ENCODE data around the gene CABLES1.
A peak's percentile ranks its signal among the peaks of the same experiment; 100 is the strongest.

The CABLES1 gene

DNA sequence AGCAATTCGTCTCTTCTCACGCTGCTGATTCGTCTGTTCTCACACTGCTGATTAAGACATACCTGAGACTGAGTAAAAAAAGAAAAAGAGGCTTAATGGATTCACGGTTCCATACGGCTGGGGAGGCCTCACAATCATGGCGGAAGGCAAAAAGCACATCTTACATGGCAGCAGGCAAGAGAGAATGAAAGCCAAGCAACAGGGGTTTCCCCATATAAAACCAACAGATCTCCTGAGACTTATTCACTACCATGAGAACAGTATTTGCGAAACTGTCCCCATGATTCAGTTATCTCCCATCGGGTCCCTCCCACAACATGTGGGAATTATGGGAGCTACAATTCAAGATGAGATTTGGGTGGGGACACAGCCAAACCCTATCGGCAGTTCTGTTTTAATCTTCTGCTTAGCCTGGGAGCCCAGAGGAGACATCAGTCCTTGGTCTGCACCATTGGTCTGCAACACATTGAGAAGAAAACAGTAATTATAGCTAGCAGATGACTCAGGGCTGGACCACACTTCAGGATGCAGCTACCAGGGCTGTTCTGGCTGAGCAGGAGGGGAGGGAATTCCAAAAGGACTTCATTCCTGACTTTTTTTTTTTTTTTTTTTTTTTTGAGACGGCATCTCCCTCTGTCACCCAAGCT lies 69.4 kb downstream of the CABLES1 start:
- no peak for DNase-seq (ENCODE audit: low read depth)
- TF ChIP-seq, protein P1, sequence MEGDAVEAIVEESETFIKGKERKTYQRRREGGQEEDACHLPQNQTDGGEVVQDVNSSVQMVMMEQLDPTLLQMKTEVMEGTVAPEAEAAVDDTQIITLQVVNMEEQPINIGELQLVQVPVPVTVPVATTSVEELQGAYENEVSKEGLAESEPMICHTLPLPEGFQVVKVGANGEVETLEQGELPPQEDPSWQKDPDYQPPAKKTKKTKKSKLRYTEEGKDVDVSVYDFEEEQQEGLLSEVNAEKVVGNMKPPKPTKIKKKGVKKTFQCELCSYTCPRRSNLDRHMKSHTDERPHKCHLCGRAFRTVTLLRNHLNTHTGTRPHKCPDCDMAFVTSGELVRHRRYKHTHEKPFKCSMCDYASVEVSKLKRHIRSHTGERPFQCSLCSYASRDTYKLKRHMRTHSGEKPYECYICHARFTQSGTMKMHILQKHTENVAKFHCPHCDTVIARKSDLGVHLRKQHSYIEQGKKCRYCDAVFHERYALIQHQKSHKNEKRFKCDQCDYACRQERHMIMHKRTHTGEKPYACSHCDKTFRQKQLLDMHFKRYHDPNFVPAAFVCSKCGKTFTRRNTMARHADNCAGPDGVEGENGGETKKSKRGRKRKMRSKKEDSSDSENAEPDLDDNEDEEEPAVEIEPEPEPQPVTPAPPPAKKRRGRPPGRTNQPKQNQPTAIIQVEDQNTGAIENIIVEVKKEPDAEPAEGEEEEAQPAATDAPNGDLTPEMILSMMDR (IDR thresholded peaks at IDR 0.05; ENCODE audit: low read depth, low read length, missing control alignments) = no peak
- no peak overlapping the region for H3K4me3 ChIP-seq (ENCODE audit: low read depth, low read length)

DNA sequence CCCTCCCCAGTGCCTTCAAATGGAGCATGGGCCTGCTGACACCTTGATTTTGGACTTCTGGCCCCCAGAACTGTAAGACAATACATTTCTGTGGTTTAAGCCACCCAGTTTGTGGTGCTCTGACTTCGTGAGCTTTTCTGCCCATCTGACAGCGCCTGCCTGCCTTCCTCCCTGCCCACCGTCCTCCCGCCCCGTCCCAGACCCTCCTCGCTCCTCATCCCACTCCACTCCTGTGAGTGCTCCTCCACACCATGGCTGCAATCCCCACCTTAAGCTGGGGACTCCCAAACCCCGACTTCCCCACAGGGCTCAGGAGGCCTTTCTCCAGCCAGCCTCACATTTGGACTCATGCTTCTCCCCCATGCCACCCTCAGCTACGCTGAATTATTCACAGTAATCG lies 70.7 kb downstream of the CABLES1 start:
- no peak for DNase-seq (ENCODE audit: low read depth)
- H3K4me3 ChIP-seq (ENCODE audit: low read depth, low read length) = no peak overlapping the region
- TF ChIP-seq, protein P1 (IDR thresholded peaks at IDR 0.05; ENCODE audit: low read depth, low read length, missing control alignments) = no peak

DNA sequence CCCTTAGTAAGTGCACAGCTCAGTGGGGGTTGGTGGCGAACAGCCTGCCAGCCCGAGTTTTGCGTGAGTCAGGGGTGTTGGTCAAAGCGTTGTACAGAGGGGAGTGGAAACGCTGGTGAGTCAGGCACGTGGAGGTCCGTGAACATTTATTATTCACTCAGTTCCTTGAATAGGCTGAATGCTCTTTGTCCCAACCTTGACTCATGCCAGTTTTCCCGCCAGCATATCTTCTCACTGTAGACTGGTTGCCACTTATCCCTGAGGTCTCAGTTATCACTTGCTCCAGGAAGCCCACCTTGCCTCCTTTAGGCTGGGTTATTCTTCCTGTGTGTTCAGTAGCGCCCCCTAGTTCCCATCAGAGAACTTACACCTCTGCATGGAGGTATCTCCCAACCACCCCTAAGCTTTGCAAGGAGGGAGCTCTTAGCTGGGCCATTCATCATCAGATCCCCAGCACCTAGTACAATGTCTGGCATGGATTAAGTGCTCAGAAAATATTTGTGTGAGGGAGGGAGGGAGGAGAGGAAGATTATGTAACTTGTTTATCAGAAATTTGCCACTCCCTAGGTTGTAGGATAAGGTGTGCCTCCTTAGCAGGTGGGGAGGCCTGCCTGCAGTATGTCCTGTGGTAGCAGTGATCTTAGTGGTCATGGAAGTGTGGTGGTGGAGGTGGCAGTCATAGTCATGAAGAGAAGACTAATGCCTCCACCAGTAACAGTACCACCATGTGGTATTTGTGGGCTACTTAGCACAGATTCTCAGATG lies 72.1 kb downstream of the CABLES1 start:
- DNase-seq (ENCODE audit: low read depth) = no peak
- H3K4me3 ChIP-seq (ENCODE audit: low read depth, low read length) = no peak overlapping the region
- TF ChIP-seq, protein P1 (IDR thresholded peaks at IDR 0.05; ENCODE audit: low read depth, low read length, missing control alignments) = peak; percentile 64

DNA sequence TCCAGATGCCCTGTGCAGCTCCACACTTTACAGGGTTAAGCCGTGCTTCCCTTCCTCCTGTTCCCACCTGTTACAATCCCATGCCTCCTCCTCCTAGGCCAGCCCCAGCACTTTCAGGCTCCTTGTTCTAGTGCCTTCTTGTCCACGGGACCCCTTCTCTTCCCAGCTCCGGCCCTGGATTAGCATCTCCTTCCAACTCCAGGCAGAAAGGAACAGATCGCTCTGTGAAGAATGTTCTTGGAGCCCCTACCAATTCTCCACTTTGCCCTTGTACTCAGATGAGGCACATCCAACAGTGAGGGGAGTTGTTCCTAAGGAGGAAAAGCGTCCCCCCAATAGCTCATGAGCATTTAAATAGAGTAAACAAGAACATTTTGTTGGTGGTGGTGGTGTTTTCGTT lies 72.7 kb downstream of the CABLES1 start:
- no peak overlapping the region for H3K4me3 ChIP-seq (ENCODE audit: low read depth, low read length)
- TF ChIP-seq, protein P1 (IDR thresholded peaks at IDR 0.05; ENCODE audit: low read depth, low read length, missing control alignments) = no peak
- no peak for DNase-seq (ENCODE audit: low read depth)

DNA sequence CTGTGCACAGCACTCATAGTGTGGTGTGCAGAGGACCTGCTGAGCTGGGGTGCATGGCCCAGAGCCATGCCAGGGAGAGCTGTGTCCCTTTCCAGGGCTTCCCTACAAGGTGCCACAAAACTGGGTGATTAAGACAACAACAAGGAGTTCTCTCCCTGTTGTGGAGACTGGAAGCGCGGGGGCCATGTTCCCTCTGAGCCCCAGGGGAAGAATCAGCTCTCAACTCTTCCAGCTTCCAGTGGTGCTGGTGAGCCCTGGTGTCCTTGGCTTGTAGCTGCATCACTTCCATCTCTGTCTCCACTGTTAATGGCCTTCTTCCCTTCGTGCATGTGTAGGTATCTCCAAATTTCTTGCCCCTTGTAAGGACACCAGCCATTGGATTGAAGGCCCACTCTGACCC lies 73.3 kb downstream of the CABLES1 start:
- TF ChIP-seq, protein P1 (IDR thresholded peaks at IDR 0.05; ENCODE audit: low read depth, low read length, missing control alignments) = no peak
- H3K4me3 ChIP-seq (ENCODE audit: low read depth, low read length) = no peak overlapping the region
- no peak for DNase-seq (ENCODE audit: low read depth)

DNA sequence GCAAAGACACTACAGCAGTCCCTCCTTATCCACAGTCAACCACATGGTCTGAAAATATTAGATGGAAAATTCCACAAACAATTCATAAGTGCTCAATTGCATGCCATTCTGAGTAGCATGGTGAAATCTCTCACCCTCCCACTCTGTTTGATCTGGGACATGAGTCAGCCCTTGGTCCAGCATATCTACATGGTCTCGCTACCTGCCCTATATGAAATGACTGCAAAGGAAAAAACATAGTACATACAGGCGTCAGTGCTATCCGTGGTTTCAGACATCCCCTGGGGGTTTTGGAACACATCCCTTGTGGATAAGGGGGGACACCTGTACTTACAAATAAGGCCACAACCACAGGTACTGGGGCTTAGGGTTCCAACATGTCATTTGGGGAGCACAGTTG lies 73.7 kb downstream of the CABLES1 start:
- H3K4me3 ChIP-seq (ENCODE audit: low read depth, low read length) = no peak overlapping the region
- no peak for DNase-seq (ENCODE audit: low read depth)
- TF ChIP-seq, protein P1 (IDR thresholded peaks at IDR 0.05; ENCODE audit: low read depth, low read length, missing control alignments) = no peak
